ENCODE measurements around the gene KLLN.
"Not testable (repeated sequence)": the region's sequence is repeated elsewhere in the genome, so short reads cannot be mapped to it uniquely, and the experiment has no call there.

The KLLN gene

GRCh38 chr10:87865241-87865881 is 2.0 kb upstream of the KLLN start:
- DNase-seq = no peak

DNA sequence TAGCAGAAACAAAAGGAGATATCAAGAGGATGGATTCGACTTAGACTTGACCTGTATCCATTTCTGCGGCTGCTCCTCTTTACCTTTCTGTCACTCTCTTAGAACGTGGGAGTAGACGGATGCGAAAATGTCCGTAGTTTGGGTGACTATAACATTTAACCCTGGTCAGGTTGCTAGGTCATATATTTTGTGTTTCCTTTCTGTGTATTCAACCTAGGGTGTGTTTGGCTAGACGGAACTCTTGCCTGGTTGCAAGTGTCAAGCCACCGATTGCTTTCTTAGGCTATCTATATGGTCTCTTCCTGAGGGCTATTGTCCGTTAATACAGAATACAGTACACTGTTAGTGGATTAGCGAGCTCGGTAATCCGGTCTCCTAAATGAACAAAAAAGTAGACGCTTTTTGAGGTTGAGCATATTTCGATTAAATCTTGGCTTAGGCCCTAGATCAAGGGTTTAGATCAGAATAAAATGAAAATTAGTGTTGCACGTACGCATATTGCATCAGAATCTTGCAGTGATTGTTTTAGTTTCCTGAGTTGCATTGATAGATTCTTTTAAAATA is 1.2 kb upstream of the KLLN start:
- DNase-seq = no peak

DNA sequence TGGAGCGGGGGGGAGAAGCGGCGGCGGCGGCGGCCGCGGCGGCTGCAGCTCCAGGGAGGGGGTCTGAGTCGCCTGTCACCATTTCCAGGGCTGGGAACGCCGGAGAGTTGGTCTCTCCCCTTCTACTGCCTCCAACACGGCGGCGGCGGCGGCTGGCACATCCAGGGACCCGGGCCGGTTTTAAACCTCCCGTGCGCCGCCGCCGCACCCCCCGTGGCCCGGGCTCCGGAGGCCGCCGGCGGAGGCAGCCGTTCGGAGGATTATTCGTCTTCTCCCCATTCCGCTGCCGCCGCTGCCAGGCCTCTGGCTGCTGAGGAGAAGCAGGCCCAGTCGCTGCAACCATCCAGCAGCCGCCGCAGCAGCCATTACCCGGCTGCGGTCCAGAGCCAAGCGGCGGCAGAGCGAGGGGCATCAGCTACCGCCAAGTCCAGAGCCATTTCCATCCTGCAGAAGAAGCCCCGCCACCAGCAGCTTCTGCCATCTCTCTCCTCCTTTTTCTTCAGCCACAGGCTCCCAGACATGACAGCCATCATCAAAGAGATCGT is 690 bp upstream of the KLLN start:
- DNase-seq = peak; percentile 32

- DNase-seq = peak; percentile 77
Observed at GRCh38 chr10:87862679-87863052, 667 bp downstream of the KLLN start.

DNA sequence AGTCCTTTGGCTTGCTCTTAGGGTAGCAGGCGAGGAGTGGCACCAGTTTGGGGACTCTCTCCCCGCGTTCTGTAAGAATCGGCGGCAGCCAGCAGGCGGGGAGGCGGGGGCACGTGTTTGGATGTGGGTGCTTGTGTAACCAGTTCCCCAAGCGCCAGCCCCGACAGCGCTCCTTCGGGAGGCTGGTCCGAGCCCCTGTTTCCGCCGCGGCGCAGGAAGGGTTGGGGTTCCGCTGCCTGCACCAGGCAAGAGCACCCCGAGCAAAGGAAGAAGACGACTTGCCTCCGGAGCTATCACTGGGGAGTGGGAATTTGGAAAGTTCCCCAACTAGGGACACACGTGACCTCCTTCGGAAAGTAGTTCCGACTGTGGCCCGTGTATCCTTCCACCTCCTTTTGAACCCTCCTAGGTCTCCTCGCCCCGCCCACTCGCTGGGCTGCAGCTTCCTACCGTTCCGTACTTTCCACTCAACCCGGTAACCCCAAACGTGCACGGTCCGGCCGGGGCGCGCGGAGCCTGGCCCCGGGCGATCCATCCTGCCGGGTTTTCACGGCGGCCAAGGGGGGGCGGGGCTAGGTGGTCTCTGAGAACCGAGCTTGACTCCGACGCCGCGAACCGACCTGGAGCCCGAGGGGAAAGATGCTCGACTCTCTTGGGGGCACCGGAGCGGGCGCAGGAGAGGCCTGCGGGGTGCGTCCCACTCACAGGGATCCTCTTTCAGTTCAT is 1.2 kb downstream of the KLLN start:
- DNase-seq = peak; percentile 94

- DNase-seq = no peak
Observed at GRCh38 chr10:87861566-87861952, 1.8 kb downstream of the KLLN start.

DNA sequence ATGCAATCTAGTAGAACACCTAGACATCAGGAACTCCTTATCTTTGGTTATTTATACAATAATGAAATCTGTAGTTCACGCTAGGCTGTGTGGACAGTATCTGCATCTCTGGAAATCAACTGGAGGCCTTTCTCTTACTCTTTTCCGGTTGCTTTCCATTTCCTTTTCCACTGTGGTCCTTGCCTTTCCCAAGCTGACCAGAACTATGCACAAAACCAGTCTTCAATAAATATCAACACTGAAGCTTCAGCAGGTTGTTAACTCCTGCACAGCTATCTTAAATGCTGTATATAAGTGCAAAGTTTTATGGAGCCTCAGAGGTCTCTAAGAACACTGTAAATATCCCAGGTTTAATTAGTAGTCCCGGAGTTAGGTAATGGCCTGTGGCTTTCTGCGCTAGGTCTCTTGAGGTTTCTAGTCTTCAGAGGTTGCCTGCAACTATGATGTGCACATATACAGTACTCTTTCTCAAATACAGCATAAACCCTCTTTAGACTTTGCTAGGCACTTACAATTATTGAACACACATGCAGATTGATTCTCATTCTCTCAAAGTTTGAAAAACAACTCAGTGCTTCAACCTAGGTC is 2.4 kb downstream of the KLLN start:
- DNase-seq = no peak

DNA sequence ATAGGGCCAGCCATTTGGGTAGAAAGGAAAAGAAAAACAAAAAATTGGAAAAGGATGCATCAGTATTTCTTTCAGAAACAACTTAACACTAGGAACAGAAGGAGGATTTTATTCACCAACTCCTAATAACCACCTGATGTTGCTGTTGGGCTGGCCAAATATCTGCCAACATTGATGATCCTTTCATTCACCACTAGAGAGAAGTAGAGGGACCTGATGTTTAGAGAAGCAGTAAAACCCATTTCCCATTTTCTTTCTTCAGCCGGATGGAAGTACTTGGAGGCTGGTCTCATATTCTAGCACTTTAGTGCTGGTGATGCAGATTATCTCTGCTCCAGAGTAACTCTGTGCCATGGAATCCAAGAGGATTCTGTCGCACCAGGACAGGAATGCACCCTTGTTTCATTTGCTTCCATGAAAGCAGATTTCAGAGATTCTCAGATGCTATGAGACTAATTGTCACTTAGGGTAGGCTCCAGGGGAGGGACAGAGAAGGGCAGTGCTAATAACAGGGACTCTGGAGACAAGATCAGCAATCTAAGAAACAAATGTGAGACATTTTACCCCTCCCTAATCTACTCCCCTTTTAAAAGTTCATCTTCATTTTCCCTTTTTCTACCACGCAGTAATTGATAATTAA is 3.1 kb downstream of the KLLN start:
- no peak for DNase-seq

GRCh38 chr10:87855665-87856064 is 7.7 kb downstream of the KLLN start:
- DNase-seq = not testable (repeated sequence)

DNA sequence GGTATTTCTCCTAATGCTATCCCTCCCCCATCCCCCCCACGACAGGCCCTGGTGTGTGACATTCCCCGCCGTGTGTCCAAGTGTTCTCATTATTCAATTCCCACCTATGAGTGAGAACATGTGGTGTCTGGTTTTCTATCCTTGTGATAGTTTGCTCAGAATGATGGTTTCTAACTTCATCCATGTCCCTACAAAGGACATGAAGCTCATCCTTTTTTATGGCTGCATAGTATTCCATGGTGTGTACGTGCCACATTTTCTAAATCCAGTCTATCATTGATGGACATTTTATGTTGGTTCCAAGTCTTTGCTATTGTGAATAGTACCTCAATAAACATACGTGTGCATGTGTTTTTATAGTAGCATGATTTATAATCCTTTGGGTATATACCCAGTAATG is 8.1 kb downstream of the KLLN start:
- DNase-seq = not testable (repeated sequence)

DNA sequence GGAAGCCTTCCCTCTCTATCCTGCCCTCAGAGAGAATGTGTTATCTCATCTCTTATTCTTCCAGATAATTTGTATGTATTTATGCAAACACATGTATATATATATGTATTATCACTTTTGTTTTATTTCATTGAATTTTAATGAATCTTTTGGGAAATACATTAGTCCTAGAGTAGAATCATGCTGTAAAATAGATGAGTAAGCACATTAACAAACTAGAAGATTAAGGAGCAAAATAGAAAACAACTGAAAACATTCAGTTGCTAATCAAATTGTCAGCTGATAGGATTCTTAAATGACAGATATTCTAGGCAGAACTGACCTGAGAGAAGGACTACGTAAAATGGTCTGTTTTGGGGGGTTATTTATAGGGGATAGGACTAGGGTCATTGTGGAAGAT is 11.2 kb downstream of the KLLN start:
- no peak for DNase-seq

GRCh38 chr10:87850742-87851205 is 12.6 kb downstream of the KLLN start:
- DNase-seq = peak; percentile 45

DNA sequence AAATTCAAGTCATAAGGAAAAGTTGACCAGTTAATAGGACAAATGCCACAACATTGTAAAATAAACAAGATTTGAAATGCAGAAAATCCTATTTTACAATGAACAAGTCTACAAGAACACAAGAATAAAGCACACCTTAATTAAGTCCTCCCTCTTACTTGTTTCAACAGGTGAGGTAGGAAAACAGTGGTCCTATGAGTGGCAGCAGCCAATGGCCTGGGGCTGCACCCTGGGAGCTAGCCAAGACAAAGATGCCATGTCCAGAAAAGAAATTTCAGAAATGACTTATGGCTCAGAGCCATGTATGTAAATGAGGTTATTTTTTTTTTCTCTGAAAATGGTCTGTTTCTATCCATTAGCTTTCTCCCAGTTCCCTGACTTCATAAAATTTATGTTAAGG is 14.3 kb downstream of the KLLN start:
- no peak for DNase-seq

DNA sequence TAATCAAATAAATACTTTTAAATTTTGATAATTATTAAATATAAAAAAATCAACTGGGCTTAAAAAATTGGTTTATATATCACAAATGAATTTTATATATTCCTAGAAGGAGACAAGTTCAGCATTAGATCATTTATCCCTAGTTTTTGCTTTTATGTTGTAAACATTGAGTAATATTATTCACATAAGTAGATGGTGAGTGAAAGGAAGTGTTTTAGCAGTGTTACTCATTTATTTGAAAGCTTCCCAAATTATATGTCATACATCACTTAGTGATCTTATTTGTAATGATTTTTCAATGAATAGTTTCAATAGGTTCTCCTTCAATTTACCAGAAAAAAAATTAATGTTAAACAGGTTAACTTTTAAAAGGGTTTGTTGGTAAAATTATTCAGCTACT is 15.8 kb downstream of the KLLN start:
- DNase-seq = no peak

DNA sequence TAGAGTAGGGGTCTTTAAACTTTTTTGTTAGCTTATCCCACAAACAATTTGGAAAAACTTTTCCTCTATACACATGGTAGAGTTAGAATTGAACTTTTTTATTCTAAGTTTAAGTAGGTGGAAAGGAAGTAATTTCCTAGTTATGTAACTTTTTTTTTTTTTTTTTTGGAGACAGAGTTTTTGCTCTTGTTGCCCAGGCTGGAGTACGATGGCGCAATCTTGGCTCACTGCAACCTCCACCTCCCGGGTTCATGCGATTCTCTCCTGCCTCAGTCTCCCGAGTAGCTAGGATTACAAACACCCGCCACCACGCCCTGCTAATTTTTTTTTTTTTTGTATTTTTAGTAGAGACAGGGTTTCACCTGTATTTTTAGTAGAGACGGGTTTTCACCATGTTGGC is 16.6 kb downstream of the KLLN start:
- not testable (repeated sequence) for DNase-seq

GRCh38 chr10:87846023-87846422 is 17.3 kb downstream of the KLLN start:
- DNase-seq = no peak

- DNase-seq = no peak
Observed at GRCh38 chr10:87845624-87845998, 17.7 kb downstream of the KLLN start.

DNA sequence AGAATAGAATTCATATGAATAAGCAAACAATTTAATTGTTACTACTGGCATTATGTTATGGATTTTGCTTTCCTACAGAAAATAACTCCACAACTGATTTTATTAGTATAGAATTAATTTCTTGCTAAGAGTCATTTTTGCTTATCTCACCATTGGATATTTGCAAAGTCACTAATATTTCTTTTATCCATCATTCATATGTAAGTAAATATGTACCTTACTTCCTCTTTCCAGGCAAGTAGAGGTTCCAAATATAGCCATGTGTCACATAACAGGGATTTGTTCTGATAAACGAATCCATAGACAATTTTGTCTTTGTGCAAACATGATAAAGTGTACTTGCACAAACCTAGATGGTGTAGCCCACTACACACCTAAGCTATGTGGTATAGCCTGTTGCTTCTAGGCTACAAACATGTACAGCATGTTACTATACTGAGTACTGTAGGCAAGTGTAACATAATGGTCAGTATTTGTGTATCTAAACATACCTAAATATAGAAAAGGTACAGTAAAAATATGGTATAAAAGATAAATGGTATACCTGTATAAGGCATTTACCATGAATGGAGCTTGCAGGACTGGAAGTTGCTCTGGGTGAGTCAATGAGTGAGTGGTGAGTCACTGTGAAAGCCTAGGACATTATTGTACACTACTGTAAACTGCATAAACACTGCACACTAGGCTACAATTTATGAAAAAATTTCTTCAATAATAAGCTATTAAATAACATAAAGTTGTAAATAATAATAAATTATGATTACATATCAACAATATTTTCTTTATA is 18.3 kb downstream of the KLLN start:
- no peak for DNase-seq

- DNase-seq = no peak
Observed at GRCh38 chr10:87843714-87844113, 19.6 kb downstream of the KLLN start.

GRCh38 chr10:87842776-87843497 is 20.4 kb downstream of the KLLN start:
- DNase-seq = no peak

- no peak for DNase-seq
Observed at GRCh38 chr10:87842220-87842641, 21.1 kb downstream of the KLLN start.

DNA sequence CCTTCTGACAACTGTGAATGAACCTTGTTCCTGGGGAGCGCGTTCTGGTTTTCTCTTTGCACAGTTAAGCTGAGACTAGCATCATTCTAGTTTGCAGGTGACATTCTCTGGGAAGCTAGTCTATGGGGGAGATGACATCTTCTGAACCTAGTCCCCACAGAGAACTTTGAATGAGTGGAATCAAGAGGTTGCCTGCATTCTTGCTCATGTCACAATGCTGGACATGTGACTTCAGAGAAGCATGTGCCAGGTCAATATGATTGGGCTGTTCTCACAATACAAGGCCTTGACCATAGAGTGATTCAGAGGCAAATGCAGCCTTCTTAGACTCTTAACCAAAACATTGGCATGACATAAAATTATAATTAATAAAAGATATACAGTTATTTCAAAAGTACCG is 22.1 kb downstream of the KLLN start:
- no peak for DNase-seq

Measured in activated naive CD4-positive, alpha-beta T cell treated with Interleukin-2 at 50 U/mL for 16 hours (primary cell).